Measurements from ENCODE around the gene LRRK1. TPM values are rescaled to one million over a fixed set of nuclear protein-coding genes. Genes with fewer than 3 reads are reported as not detected.

Gene LRRK1
- polyA plus RNA-seq, 2 of the 4 experiments (the other 2 are of a cell fraction), result 12.2 to 17.7 TPM

DNA sequence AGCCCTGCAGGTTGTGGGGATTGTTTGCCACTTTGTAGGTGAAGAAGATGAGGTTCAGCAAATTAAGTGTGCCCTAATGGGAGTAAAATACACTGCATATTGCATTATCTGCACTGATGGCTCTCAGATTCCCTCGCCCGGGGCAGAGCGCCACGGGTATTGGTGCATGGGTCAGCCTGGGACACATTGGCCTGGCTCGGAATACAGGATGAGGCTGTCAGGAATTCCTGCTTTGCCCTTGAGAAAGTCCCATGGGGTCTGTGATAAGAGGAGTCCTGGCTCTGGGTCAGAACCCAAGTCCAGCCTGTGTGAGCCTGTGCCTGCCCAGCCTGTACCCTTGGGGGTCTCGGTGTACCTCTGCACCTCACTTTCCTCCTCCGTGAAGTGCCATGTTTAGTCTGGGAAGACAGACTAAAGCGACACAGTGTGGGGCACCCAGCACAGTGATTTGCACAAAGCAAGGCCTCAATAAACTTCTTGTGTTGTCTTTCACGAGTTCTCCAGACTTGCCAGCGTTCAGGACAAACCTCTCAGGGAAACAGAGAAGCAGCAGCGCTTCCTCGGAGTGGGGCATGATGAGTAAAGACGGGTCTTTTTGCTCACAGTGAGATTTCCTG lies 107.6 kb downstream of the LRRK1 start:
- FAIRE-seq (no peak), DNase-seq (ENCODE audit: low read depth in 1 of 2, low spot score in 1 of 2) (no peak), ATAC-seq (no peak)
- H3K4me2 ChIP-seq, result no peak overlapping the region
- ChIA-PET POLR2A (no interaction called here), CTCF (interaction anchor here (0.8 to 1.6 kb wide), 6 partner anchors 11 to 154 kb away, joined by 3 to 5 read pairs (median 3); no protein-coding TSS in a partner anchor)
- TF ChIP-seq SMC3 (IDR thresholded peaks at IDR 0.05), result no peak
- TF ChIP-seq, protein P1, sequence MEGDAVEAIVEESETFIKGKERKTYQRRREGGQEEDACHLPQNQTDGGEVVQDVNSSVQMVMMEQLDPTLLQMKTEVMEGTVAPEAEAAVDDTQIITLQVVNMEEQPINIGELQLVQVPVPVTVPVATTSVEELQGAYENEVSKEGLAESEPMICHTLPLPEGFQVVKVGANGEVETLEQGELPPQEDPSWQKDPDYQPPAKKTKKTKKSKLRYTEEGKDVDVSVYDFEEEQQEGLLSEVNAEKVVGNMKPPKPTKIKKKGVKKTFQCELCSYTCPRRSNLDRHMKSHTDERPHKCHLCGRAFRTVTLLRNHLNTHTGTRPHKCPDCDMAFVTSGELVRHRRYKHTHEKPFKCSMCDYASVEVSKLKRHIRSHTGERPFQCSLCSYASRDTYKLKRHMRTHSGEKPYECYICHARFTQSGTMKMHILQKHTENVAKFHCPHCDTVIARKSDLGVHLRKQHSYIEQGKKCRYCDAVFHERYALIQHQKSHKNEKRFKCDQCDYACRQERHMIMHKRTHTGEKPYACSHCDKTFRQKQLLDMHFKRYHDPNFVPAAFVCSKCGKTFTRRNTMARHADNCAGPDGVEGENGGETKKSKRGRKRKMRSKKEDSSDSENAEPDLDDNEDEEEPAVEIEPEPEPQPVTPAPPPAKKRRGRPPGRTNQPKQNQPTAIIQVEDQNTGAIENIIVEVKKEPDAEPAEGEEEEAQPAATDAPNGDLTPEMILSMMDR (IDR thresholded peaks at IDR 0.05), result no peak
- no peak for TF ChIP-seq RAD21 (conservative IDR thresholded peaks at IDR 0.05 in 1 of 2, IDR thresholded peaks at IDR 0.05 in 1 of 2)
- TF ChIP-seq HOXB13 (CRISPR knock-in tag; IDR thresholded peaks at IDR 0.05; ENCODE audit: low read depth), result no peak
- no peak for TF ChIP-seq CEBPB (IDR thresholded peaks at IDR 0.05)
- TF ChIP-seq MAFK (IDR thresholded peaks at IDR 0.05; ENCODE audit: partially characterized antibody), result no peak
- TF ChIP-seq, protein P2, sequence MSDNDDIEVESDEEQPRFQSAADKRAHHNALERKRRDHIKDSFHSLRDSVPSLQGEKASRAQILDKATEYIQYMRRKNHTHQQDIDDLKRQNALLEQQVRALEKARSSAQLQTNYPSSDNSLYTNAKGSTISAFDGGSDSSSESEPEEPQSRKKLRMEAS (IDR thresholded peaks at IDR 0.05), result no peak
- TF ChIP-seq PHF8 (IDR thresholded peaks at IDR 0.05; ENCODE audit: borderline replicate concordance, low read depth), result no peak
- no peaks in the 10 kb centered on the region for H3K4me1 ChIP-seq
- H3K27ac ChIP-seq, result no peak overlapping the region
- H3K4me3 ChIP-seq, result no peak overlapping the region
- H3K9me3 ChIP-seq, result no peaks in the 10 kb centered on the region
- 94% methylated on average over 13 of the region's 13 CpGs for WGBS (ENCODE audit: missing lambda C conversion rate)

GRCh38 chr15:101027273-101027901 lies 108.2 kb downstream of the LRRK1 start:
- H3K4me2 ChIP-seq, result no peak overlapping the region
- H3K27ac ChIP-seq, result no peak overlapping the region
- CTCF ChIA-PET, result interaction anchor here (0.6 to 1.4 kb wide), 8 partner anchors 11 to 154 kb away, joined by 3 to 7 read pairs (median 3); partner anchors contain the start of gene LRRK1
- DNase-seq (ENCODE audit: low read depth in 1 of 2, low spot score in 1 of 2) (no peak), ATAC-seq (no peak), FAIRE-seq (no peak)
- 90% methylated on average over 25 of the region's 25 CpGs for WGBS (ENCODE audit: missing lambda C conversion rate)
- H3K9me3 ChIP-seq, result no peaks in the 10 kb centered on the region
- no peak for TF ChIP-seq ZNF302 (CRISPR knock-in tag; IDR thresholded peaks at IDR 0.05)
- TF ChIP-seq POLR2A (IDR thresholded peaks at IDR 0.05; ENCODE audit: low read length), result no peak
- TF ChIP-seq RARB (CRISPR knock-in tag; IDR thresholded peaks at IDR 0.05), result no peak
- TF ChIP-seq MYC (IDR thresholded peaks at IDR 0.05; ENCODE audit: borderline replicate concordance, low read length), result no peak
- no peak for TF ChIP-seq ZFP36 (IDR thresholded peaks at IDR 0.05; ENCODE audit: borderline replicate concordance, partially characterized antibody)
- TF ChIP-seq RFX5 (IDR thresholded peaks at IDR 0.05), result no peak
- TF ChIP-seq HOXB13 (CRISPR knock-in tag; IDR thresholded peaks at IDR 0.05; ENCODE audit: low read depth), result no peak
- no peaks in the 10 kb centered on the region for H3K4me1 ChIP-seq
- no peak overlapping the region for H3K4me3 ChIP-seq
- POLR2A ChIA-PET, result no interaction called here

GRCh38 chr15:101027920-101028319 lies 108.8 kb downstream of the LRRK1 start:
- TF ChIP-seq, protein P3, sequence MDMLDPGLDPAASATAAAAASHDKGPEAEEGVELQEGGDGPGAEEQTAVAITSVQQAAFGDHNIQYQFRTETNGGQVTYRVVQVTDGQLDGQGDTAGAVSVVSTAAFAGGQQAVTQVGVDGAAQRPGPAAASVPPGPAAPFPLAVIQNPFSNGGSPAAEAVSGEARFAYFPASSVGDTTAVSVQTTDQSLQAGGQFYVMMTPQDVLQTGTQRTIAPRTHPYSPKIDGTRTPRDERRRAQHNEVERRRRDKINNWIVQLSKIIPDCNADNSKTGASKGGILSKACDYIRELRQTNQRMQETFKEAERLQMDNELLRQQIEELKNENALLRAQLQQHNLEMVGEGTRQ (IDR thresholded peaks at IDR 0.05), result no peak
- no peak for DNase-seq (ENCODE audit: low read depth in 1 of 2, low spot score in 1 of 2)
- FAIRE-seq, result no peak
- no peaks in the 10 kb centered on the region for H3K4me1 ChIP-seq
- H3K4me2 ChIP-seq, result no peak overlapping the region
- no peak for ATAC-seq
- H3K4me3 ChIP-seq, result no peak overlapping the region
- ChIA-PET POLR2A (no interaction called here), CTCF (interaction anchor here (0.6 to 2.7 kb wide), 9 partner anchors 12 to 155 kb away, joined by 3 to 9 read pairs (median 3); partner anchors contain the start of gene LRRK1)
- 93% methylated on average over 13 of the region's 13 CpGs for WGBS (ENCODE audit: missing lambda C conversion rate)
- no peak overlapping the region for H3K27ac ChIP-seq
- H3K9me3 ChIP-seq, result no peaks in the 10 kb centered on the region

- Histone ChIP-seq H3K4me3 (no peak overlapping the region), H3K4me1 (no peaks in the 10 kb centered on the region), H3K27ac (no peak overlapping the region), H3K4me2 (no peak overlapping the region), H3K9me3 (no peaks in the 10 kb centered on the region)
- DNase-seq (ENCODE audit: low read depth in 1 of 2, low spot score in 1 of 2) (no peak), ATAC-seq (no peak), FAIRE-seq (no peak)
- ChIA-PET CTCF (interaction anchor here (1.0 to 2.7 kb wide), 5 partner anchors 12 to 110 kb away, joined by 3 to 9 read pairs (median 3); partner anchors contain the start of gene LRRK1), POLR2A (no interaction called here)
- WGBS (ENCODE audit: missing lambda C conversion rate), result 84% methylated on average over 9 of the region's 9 CpGs
- no peak for TF ChIP-seq RARB (CRISPR knock-in tag; IDR thresholded peaks at IDR 0.05)
- no peak for TF ChIP-seq ATOH8 (CRISPR knock-in tag; IDR thresholded peaks at IDR 0.05; ENCODE audit: low read depth)
- TF ChIP-seq, protein P4, sequence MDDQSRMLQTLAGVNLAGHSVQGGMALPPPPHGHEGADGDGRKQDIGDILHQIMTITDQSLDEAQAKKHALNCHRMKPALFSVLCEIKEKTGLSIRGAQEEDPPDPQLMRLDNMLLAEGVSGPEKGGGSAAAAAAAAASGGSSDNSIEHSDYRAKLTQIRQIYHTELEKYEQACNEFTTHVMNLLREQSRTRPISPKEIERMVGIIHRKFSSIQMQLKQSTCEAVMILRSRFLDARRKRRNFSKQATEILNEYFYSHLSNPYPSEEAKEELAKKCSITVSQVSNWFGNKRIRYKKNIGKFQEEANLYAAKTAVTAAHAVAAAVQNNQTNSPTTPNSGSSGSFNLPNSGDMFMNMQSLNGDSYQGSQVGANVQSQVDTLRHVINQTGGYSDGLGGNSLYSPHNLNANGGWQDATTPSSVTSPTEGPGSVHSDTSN (IDR thresholded peaks at IDR 0.05), result no peak
- no peak for TF ChIP-seq E2F6 (IDR thresholded peaks at IDR 0.05; ENCODE audit: borderline replicate concordance, low read depth)
- TF ChIP-seq TP53 (CRISPR knock-in tag; IDR thresholded peaks at IDR 0.05), result no peak
- no peak for TF ChIP-seq ZC3H11A (IDR thresholded peaks at IDR 0.05)
- TF ChIP-seq KDM5A (IDR thresholded peaks at IDR 0.05), result no peak
- TF ChIP-seq, protein P2 (IDR thresholded peaks at IDR 0.05), result no peak
- no peak for TF ChIP-seq FOXS1 (CRISPR knock-in tag; IDR thresholded peaks at IDR 0.05)
- no peak for TF ChIP-seq BHLHE40 (IDR thresholded peaks at IDR 0.05; ENCODE audit: low read depth, low read length)
- TF ChIP-seq CBX2 (IDR thresholded peaks at IDR 0.05; ENCODE audit: borderline replicate concordance, low read depth), result no peak
These were observed 109.2 kb downstream of the LRRK1 start for GRCh38 chr15:101028321-101028720.

Data from A549 (cell line).